ENCODE data around the gene ALDH1A2.

The ALDH1A2 gene

DNA sequence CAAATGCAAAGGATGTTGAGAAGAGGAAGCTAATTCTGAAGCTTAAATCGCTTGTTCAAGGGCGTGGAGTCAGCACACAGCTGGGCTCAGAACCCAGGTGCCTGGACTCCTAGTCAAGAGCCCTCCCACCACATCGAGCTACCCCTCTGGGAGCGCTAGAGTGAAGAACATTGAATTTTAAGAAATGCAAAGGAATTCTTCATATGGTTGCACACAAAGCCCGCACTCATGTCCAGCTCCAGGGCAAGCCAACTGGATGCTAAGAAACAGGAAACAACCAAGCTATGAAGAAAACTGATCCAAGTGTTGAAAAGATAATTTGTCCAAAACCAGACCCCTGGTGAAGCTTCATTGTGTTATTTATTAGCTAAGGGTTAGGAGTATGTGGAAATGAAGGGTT is 122.3 kb downstream of the ALDH1A2 start:
- DNase-seq (ENCODE audit: low read depth): no peak

DNA sequence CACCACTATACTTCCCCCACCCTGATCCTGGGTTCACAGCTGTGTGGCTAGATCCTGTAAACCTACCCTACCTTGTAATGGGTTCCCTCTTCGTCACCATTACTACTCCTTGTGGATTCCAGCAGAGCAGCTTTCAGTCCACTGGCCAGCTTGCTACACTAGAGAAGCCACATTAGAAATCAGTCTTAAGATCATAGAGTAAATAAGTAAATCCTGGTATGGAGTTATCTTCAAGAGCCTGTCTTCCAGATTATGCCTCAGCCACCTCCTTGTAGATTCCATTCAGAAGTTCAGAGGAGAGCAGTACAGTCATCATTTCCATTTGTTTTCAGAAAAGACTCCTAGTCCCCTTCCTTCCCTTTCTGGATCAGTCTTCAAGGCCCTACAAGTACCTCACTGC is 123.7 kb downstream of the ALDH1A2 start:
- DNase-seq (ENCODE audit: low read depth): no peak

- DNase-seq (ENCODE audit: low read depth): no peak
Measured at GRCh38 chr15:57932348-57932747, 133.2 kb downstream of the ALDH1A2 start.

- DNase-seq (ENCODE audit: low read depth): no peak
Measured at GRCh38 chr15:57931570-57931969, 133.9 kb downstream of the ALDH1A2 start.

- no peak for DNase-seq (ENCODE audit: low read depth)
Measured at GRCh38 chr15:57927091-57927631, 138.3 kb downstream of the ALDH1A2 start.

DNA sequence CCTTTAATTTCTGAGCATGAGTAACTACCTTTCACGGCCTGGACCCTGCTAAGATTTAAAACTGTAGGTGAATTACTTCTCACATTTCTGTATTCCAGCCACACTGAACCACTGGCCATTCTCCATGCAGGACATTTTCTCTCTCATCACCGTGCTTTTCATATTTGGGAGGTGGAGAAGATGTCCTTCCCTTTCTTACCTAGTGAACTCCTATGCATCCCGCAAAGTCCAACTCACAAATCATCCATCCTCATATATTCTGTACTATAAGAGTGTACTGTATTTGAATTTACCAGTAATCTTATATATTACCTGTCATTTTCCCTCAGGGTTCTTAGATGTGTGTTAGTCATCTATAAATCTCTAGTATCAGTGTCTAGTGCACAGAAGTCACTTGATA is 139.9 kb downstream of the ALDH1A2 start:
- no peak for DNase-seq (ENCODE audit: low read depth)

DNA sequence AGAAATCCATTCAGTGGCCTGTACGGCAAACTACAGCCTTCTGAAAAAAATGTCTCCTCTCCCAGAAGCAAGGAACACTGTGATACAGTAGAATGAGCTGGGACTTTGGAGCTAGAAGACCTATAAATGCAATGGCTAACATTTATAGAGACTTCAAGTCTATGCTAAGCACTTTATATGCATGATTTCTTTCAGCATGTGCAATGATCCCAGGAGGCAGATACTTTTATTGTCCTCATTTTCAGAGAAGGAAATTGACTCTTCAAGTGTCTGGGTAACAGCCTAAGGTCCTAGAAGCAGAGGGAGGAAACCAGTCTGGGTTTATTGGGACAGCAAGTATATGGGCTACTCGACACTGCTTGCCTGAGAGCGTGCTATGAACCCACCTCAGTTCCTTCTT is 140.9 kb downstream of the ALDH1A2 start:
- DNase-seq (ENCODE audit: low read depth): no peak

DNA sequence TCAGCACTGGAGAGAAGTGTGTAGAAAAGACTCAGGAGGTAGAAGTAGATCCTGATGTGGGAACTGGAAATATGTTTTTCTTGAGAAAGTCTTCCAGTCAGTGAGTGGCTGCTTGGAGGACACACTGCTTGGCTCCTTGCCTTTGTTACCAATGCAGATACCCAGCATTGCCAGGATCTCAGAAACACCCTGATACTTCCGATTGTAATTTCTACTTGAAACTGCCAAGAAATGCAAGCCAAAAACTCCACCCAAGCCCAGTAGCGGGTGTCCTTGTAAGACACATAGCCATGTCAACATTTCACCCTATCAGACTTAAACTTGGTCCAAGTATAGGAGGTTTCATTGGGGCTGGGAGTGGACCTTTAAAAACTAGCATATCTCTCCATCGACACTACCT is 141.8 kb downstream of the ALDH1A2 start:
- DNase-seq (ENCODE audit: low read depth): no peak

GRCh38 chr15:57923306-57923705 is 142.2 kb downstream of the ALDH1A2 start:
- DNase-seq (ENCODE audit: low read depth): no peak

DNA sequence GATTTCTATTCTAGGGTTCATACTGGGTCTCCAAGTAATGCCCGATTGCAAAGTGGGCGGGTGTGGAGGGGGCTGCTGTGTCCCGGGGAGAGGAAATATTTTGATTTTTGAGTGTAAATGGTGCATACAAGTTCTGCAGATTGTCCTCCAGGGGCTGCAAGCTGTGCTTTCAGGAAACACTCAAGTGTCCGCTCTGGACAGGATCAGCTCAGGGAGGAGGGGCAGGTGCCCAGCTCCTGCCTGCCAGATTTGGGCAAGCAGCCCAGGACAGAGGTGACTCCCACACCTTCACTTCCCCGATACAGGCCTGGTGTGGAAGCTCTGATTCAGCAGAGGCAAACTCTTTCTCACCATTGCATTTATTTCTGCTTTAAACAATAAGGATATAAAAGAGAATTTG is 142.7 kb downstream of the ALDH1A2 start:
- no peak for DNase-seq (ENCODE audit: low read depth)

DNA sequence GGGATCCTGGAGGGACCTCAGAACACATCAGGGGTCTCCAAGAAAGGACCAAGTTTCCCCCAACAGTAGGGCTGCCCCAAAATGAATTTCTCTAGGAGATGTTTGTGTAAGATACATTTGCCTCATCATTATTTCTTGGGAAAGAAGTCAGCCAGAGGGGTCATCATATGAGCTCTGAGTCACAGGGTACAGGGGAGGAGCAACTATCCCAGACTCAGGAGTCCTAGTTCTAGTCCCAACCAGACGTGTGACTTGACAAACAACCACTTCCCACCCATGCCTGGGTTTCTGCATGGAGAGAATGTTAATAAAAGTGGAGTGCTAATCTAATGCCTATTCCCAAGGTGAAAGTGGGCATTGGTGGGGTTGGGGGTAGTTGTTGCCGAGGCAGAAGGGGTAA is 144.1 kb downstream of the ALDH1A2 start:
- DNase-seq (ENCODE audit: low read depth): no peak

DNA sequence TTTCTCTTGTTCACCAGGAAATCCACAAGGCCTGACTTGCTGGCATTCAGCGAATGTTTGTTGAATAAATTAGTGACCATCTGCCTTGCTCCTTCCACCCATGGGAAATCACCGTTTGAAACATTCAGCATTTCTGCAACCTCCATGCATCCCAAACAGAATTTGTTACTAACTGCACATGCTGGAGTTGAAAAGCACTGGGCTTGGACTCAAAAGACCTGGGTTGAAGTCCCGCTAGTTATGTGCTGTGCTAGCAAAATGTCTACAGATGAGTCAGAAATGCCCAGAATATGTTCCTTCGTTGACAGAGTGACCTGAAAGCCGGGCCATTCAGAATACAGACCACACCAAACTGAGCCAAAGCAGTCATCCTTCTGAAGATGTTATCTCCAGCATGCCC is 144.6 kb downstream of the ALDH1A2 start:
- no peak for DNase-seq (ENCODE audit: low read depth)

DNA sequence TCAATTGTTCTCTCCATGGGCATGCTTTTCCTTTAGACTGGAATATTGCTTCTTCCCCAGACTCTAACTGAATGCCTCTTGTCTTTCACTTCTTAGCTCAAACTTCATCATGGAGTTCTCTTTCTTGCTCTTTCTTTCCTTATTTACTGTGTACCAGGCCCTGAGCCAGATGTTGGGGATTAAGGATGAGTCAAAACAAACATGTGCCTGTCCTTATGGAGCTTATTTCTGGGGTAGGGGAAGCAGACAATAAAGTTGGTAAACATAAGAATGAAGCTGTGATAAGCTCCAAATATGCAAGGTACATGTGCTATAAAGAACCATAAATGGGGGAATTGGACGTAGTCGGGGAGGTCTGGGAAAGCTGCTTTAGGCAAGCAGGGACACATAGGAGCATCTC is 145.8 kb downstream of the ALDH1A2 start:
- no peak for DNase-seq (ENCODE audit: low read depth)

GRCh38 chr15:57917998-57918397 is 147.5 kb downstream of the ALDH1A2 start:
- no peak for DNase-seq (ENCODE audit: low read depth)

- no peak for DNase-seq (ENCODE audit: low read depth)
Measured at GRCh38 chr15:57916695-57917094, 148.8 kb downstream of the ALDH1A2 start.

DNA sequence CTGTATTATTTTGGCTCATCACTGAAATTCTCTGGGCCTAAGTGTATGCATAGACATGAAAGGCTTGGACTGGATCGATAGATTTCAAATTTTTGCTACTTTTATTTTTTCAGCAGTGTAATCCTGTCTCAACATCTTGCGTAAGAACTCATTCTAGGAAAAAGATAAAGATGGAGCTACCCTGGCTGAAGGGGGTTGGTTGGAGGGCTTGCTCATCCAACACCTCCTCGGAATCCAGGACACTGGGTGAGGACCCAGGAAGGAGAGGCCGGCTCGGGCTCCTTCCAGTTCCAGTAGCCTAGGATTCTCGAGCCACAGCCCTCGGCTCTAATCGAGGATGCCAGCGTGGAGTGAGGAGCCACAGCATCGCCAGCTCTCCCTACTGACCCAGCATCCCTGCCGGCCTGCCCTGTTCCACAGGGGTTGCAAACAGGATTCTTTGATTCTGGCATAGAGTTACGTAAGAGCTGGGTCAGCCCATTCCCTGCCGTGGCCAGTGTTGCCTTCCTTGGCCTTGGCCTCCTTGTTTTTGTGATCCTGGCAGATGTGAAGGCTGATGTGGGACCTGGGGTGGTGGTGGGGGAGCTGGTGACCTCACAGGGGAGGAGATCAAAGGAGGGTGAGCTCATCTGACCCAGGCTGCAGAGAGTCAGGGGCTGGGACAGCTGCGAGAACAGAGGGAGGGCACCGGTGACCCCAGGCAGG is 149.5 kb downstream of the ALDH1A2 start:
- no peak for DNase-seq (ENCODE audit: low read depth)

DNA sequence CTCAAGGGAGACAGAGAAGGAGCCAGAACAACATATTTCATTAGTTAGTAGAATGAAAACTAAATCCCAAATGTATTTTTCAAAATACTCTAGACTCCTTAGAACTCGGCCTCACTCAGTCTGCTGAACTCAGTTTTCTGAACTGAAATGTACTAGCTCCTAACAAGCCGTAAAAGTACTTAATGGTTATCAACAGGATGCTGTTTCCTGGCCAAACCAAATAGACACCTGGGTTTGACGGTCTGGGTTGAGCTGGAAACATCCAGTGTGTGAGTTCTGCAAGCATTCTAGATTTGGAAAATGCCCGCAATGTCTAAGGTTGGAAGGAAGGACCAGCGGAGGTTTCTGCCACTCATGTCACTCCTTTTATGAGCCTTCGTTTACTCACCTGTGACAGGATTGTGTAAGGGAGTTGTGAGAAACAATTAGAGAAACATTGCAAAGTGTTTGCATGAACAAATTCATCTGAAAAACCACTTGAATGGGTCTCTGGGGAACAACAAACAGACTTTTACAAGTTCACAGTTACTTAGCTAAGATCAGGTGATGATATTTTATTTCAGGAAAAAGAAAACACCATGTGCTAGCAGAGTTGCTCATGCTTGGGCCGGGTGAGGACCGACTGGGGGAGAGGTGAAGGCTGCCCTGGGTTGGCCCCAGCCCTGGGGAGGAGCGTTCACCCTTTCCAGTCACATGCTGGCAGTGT is 151.0 kb downstream of the ALDH1A2 start:
- DNase-seq (ENCODE audit: low read depth): no peak

DNA sequence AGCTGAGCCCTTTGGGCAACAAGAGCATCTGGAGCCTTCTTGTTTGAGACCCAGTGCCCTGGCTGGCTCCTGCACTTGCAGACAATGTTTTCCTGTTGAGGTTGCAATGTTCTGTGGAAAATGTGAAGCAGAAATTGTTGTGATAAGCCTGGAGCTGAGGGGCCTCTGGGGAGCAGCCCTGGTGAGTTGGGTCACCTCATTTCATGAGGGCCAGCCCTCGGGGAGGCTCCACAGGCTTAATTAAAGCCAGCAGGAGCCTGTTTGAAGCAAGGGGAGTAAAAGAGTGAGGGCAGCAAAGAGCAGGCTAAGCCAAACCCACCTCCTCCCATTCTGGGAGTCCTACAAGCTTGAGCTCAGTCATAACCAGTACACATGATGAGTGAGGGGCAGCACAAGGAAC is 154.3 kb downstream of the ALDH1A2 start:
- no peak for DNase-seq (ENCODE audit: low read depth)

- DNase-seq (ENCODE audit: low read depth): no peak
Measured at GRCh38 chr15:57910672-57911071, 154.8 kb downstream of the ALDH1A2 start.

DNA sequence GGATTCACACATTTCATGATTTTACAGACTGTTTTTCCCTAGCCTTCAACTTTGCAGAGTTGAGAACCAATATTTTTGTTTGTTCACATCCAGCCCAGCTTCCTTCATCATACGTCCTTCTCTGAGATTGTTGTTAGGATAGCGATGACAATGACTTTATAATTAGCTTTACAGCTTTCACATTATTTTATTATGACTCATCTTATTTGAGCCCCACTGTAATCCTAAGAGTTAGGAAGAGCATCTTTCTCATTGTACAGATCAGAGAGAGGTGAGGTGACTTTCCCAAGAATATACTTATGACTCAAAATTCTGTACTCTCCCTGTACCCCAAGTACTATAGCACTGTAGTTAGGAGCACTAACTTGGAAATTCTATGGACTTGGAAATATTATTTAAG is 156.1 kb downstream of the ALDH1A2 start:
- DNase-seq (ENCODE audit: low read depth): no peak

DNA sequence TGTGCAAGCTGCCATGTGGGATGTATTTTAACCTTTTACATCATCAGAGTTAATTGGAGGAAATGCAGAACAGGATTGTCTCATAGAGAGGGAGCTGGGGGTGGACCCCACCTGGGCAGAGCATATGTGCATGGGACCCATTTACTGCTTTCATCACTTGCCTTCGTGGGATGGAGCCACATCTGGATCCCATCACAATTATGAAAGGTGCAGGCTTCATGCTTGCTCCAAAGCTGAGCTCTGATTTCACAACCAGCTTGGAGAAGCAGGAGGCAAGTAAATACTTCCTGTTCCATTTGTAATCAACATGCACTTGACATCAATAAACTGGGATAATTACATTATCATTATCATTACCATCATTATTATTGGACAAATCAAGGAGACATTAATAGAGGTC is 161.9 kb downstream of the ALDH1A2 start:
- DNase-seq (ENCODE audit: low read depth): no peak

Data from stimulated activated CD8-positive, alpha-beta memory T cell treated with anti-CD3 and anti-CD28 coated beads, Interleukin-4, amount 100 ng/mL, for 24 hours (primary cell).